Measurements from ENCODE around the gene USP24.

DNA sequence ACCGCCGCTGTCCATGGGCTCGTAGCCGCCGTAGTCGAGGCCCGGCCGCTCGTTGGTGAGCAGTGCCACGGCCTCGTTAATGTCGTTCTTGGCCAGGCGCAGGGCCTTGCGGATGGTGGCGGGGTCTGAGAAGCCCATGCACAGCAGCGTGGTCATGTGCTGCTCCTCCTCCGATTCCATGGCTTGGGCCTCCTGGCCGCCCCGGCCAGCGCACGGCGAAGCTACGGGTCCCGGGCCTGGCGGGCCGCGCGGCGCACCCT is 300 bp downstream of the USP24 start:
- TF ChIP-seq EZH2 (IDR thresholded peaks at IDR 0.05; ENCODE audit: insufficient read depth, low read length) (no peak), CTCF (IDR thresholded peaks at IDR 0.05; ENCODE audit: insufficient read depth, low read depth, low read length) (no peak)

Data from astrocyte (in vitro differentiated cells and primary cell).